H1 (cell line): ENCODE data around the gene CIZ1. TPM values are rescaled to one million over a fixed set of nuclear protein-coding genes. Genes with fewer than 3 reads are reported as not detected.

ENCODE experiments used
- CTCF ChIA-PET: fragments of 300-600 bp; sonication (Branson Sonifier 250); formaldehyde crosslinking; loops from one replicate; lab custom pipeline; 2021; ENCODE audit not compliant: partially characterized antibody; lab: Charles Lee
- POLR2A ChIA-PET: fragments of 300-600 bp; sonication (Branson Sonifier 250); formaldehyde crosslinking; loops from one replicate; lab custom pipeline; 2021; ENCODE audit warnings: inconsistent platforms; ENCODE audit not compliant: partially characterized antibody; lab: Charles Lee
- DNase-seq, 2 experiments: peaks; one replicate each; pipeline versions ENCODE4 v3.0.0 to v3.0.0-alpha.2; 2010 to 2022; ENCODE audit warnings: low spot score in 2 of 2, low read depth in 1 of 2, mixed read lengths in 1 of 2
- FAIRE-seq: peaks from 2 replicates; lab custom pipeline; 2011; peaks lifted over from hg19 to GRCh38; lab: Jason Lieb, UNC
- H2AFZ ChIP-seq: 2 replicates; pipeline ENCODE4 v1.8.1; 2012; ENCODE audit warnings: low read length, inconsistent platforms
- H2AK5ac ChIP-seq: 2 replicates; pipeline ENCODE4 v1.6.1; 2013; ENCODE audit warnings: low read depth, low read length
- H2BK120ac ChIP-seq: replicated peaks from 2 replicates; pipeline ENCODE3; 2013; ENCODE audit warnings: low read depth, low read length, inconsistent platforms
- H2BK12ac ChIP-seq: 2 replicates; pipeline ENCODE4 v1.6.1; 2013; ENCODE audit warnings: low read depth, low read length
- H2BK15ac ChIP-seq: 2 replicates; pipeline ENCODE4 v1.6.1; 2013; ENCODE audit warnings: low read length
- H2BK20ac ChIP-seq: 2 replicates; pipeline ENCODE4 v1.6.1; 2013; ENCODE audit warnings: low read length
- H2BK5ac ChIP-seq: 2 replicates; pipeline ENCODE4 v1.6.1; 2013; ENCODE audit warnings: low read depth, low read length
- H3K14ac ChIP-seq: 2 replicates; pipeline ENCODE4 v1.6.1; 2013; ENCODE audit warnings: inconsistent platforms; ENCODE audit not compliant: insufficient read length
- H3K18ac ChIP-seq: 2 replicates; pipeline ENCODE4 v1.6.1; 2013; ENCODE audit warnings: low read length; ENCODE audit errors: extremely low read depth
- H3K23ac ChIP-seq: 2 replicates; pipeline ENCODE4 v1.6.1; 2013; ENCODE audit warnings: inconsistent platforms; ENCODE audit not compliant: insufficient read length
- H3K23me2 ChIP-seq: 2 replicates; pipeline ENCODE4 v1.6.1; 2013; ENCODE audit warnings: low read depth, low read length
- H3K27ac ChIP-seq: 2 replicates; pipeline ENCODE4 v1.6.1; 2011; ENCODE audit warnings: low read depth, low read length, inconsistent platforms
- H3K27me3 ChIP-seq, 4 experiments: replicated peaks in 1 of 4; 1 replicate in 1 of 4; 2 replicates in 3 of 4; pipeline versions ENCODE4 v1.6.1 to v1.8.1; 2011 to 2013; ENCODE audit warnings: low read length in 3 of 4, mild to moderate bottlenecking in 3 of 4, inconsistent platforms in 2 of 4, mixed read lengths in 2 of 4, moderate library complexity in 1 of 4; ENCODE audit not compliant: control insufficient read depth in 3 of 4, insufficient read depth in 3 of 4; ENCODE audit errors: extremely low read depth in 1 of 4
- H3K36me3 ChIP-seq, 4 experiments: 2 replicates each; pipeline versions ENCODE4 v1.6.1 to v1.8.1; 2011 to 2013; ENCODE audit warnings: mild to moderate bottlenecking in 4 of 4, low read length in 3 of 4, moderate library complexity in 2 of 4, control low read depth in 1 of 4, inconsistent platforms in 1 of 4; ENCODE audit not compliant: insufficient read depth in 4 of 4, control insufficient read depth in 2 of 4
- H3K4ac ChIP-seq: replicated peaks from 2 replicates; pipeline ENCODE3; 2013; ENCODE audit warnings: low read length, low read depth, mixed read lengths, inconsistent platforms; ENCODE audit not compliant: insufficient read length
- H3K4me1 ChIP-seq, 4 experiments: replicated peaks in 1 of 4; 1 replicate in 1 of 4; 2 replicates in 3 of 4; pipeline versions ENCODE4 v1.6.1 to v1.8.1; 2011 to 2013; ENCODE audit warnings: low read length in 3 of 4, inconsistent platforms in 2 of 4, mixed read lengths in 1 of 4; ENCODE audit not compliant: insufficient read depth in 4 of 4, control insufficient read depth in 3 of 4
- H3K4me2 ChIP-seq, 2 experiments: 2 replicates each; pipeline versions ENCODE4 v1.6.1 to v1.8.1; 2011 to 2013; ENCODE audit warnings: low read depth in 2 of 2, low read length in 2 of 2, control low read depth in 1 of 2, inconsistent platforms in 1 of 2, mild to moderate bottlenecking in 1 of 2; ENCODE audit not compliant: insufficient read depth in 1 of 2
- H3K4me3 ChIP-seq, 4 experiments: fragments of 200-600, 300-600 bp in 1 of 4; sonication (generic), shearing (Covaris generic), sonication (Bioruptor Twin) in 1 of 4; 2 replicates each; pipeline versions ENCODE4 v1.5.1 to v1.8.1; 2011 to 2016; ENCODE audit warnings: low read length in 4 of 4, low read depth in 3 of 4, control low read depth in 2 of 4, inconsistent platforms in 2 of 4, mild to moderate bottlenecking in 2 of 4, mixed read lengths in 1 of 4, moderate library complexity in 1 of 4; ENCODE audit not compliant: insufficient read depth in 2 of 4; ENCODE audit errors: extremely low read depth in 1 of 4
- H3K56ac ChIP-seq: replicated peaks from 2 replicates; pipeline ENCODE3; 2013; ENCODE audit warnings: low read depth, mild to moderate bottlenecking, mixed read lengths, low read length, inconsistent platforms; ENCODE audit not compliant: insufficient read length
- H3K79me1 ChIP-seq: 2 replicates; pipeline ENCODE4 v1.6.1; 2013; ENCODE audit warnings: low read depth, low read length, control low read depth
- H3K79me2 ChIP-seq, 2 experiments: 2 replicates each; pipeline versions ENCODE4 v1.6.1 to v1.8.1; 2012 to 2013; ENCODE audit warnings: low read length in 2 of 2, mild to moderate bottlenecking in 2 of 2, inconsistent platforms in 1 of 2; ENCODE audit not compliant: insufficient read depth in 2 of 2, control insufficient read depth in 1 of 2
- H3K9ac ChIP-seq, 4 experiments: replicated peaks in 1 of 4; 1 replicate in 1 of 4; 2 replicates in 3 of 4; pipeline versions ENCODE4 v1.6.1 to v1.8.1; 2011 to 2013; ENCODE audit warnings: low read depth in 3 of 4, low read length in 3 of 4, control low read depth in 2 of 4, mild to moderate bottlenecking in 2 of 4, moderate library complexity in 2 of 4, inconsistent platforms in 1 of 4; ENCODE audit errors: extremely low read depth in 1 of 4
- H3K9me3 ChIP-seq, 2 experiments: 2 replicates each; pipeline versions ENCODE4 v1.6.1 to v1.8.1; 2012 to 2013; ENCODE audit warnings: mild to moderate bottlenecking in 2 of 2, moderate library complexity in 2 of 2, control low read depth in 1 of 2, inconsistent platforms in 1 of 2, low read depth in 1 of 2, low read length in 1 of 2, mixed read lengths in 1 of 2; ENCODE audit not compliant: insufficient read depth in 2 of 2
- H4K20me1 ChIP-seq, 2 experiments: replicated peaks in 1 of 2; 2 replicates each; pipeline versions ENCODE3 to v1.8.1; 2011 to 2013; ENCODE audit warnings: inconsistent platforms in 2 of 2, low read length in 2 of 2, mild to moderate bottlenecking in 1 of 2; ENCODE audit not compliant: insufficient read depth in 2 of 2, control insufficient read depth in 1 of 2
- H4K5ac ChIP-seq: 2 replicates; pipeline ENCODE4 v1.6.1; 2013; ENCODE audit warnings: low read length, low read depth, mixed read lengths, inconsistent platforms; ENCODE audit not compliant: insufficient read length
- H4K8ac ChIP-seq: 2 replicates; pipeline ENCODE4 v1.8.0; 2013; ENCODE audit warnings: mild to moderate bottlenecking, moderate library complexity, low read length, inconsistent platforms; ENCODE audit not compliant: insufficient read depth; ENCODE audit errors: extremely low read depth
- H4K91ac ChIP-seq: replicated peaks from 2 replicates; pipeline ENCODE3; 2013; ENCODE audit warnings: low read length, mixed read lengths, inconsistent platforms; ENCODE audit not compliant: insufficient read length
- CEBPB ChIP-seq: IDR thresholded peaks from 2 replicates; pipeline ENCODE4 v1.6.1; 2012; ENCODE audit warnings: low read depth, low read length
- CHD1 ChIP-seq: IDR thresholded peaks from 2 replicates; pipeline ENCODE4 v1.6.1; 2012; ENCODE audit warnings: low read depth, low read length, improper control_type of control experiment
- CHD2 ChIP-seq: IDR thresholded peaks from 2 replicates; pipeline ENCODE4 v1.6.1; 2012; ENCODE audit warnings: low read length, improper control_type of control experiment
- SAP30 ChIP-seq: fragments of 300-600 bp; sonication (generic); IDR thresholded peaks from 2 replicates; pipeline ENCODE4 v1.7.1; 2012; ENCODE audit warnings: low read length, moderate library complexity, mild to moderate bottlenecking, inconsistent platforms; ENCODE audit not compliant: insufficient read depth, insufficient replicate concordance
- TAF7 ChIP-seq: optimal IDR thresholded peaks from 2 replicates; pipeline ENCODE3; 2011; ENCODE audit warnings: low read depth, mild to moderate bottlenecking, inconsistent platforms, low read length, moderate library complexity, borderline replicate concordance
- ZNF274 ChIP-seq: IDR thresholded peaks from 2 replicates; pipeline ENCODE4 v1.7.0; 2012; ENCODE audit warnings: low read length, borderline replicate concordance; ENCODE audit errors: extremely low read depth
- WGBS, 2 experiments: shearing (Covaris generic) in 1 of 2; methylation state at CpG; one replicate each; pipeline versions ENCODE4 v1.1.6 to v1.1.7; 2013 to 2015; ENCODE audit warnings: low lambda C conversion rate in 2 of 2, mixed read lengths in 2 of 2, inconsistent platforms in 1 of 2, low coverage in 1 of 2, missing lambda C conversion rate in 1 of 2; ENCODE audit not compliant: insufficient replicate concordance in 2 of 2, insufficient coverage in 1 of 2, insufficient read length in 1 of 2; ENCODE audit errors: extremely low coverage in 1 of 2, missing lambda C conversion rate in 1 of 2; 5-methylcytosine and 5-hydroxymethylcytosine counted together
- polyA plus RNA-seq, 7 experiments: library from polyadenylated mRNA; depleted of rRNA in 3 of 7; stranded (reverse) in 5 of 7; unstranded in 2 of 7; fragments of >200 nt in 5 of 7; fragments of 200-250 nt in 2 of 7; gene quantifications; 1 replicate in 5 of 7; 2 replicates in 1 of 7; 4 replicates in 1 of 7; pipeline versions ENCODE4 v1.2.1 to v1.2.3, GENCODE V29; 2011 to 2013; ENCODE audit warnings: missing spikeins in 2 of 7, mixed read lengths in 2 of 7
- total RNA-seq: library from RNA; stranded (reverse); fragmentation: NEBNext Ultra II Directional; extraction: Animal tissue kit (Norgen Biotek cat#: 25700); gene quantifications from 2 replicates; pipeline ENCODE4 v1.2.1, GENCODE V29; 2021
- TF ChIP-seq, protein P1 (sequence below): IDR thresholded peaks from 2 replicates; pipeline ENCODE4 v1.6.1; 2012; ENCODE audit warnings: inconsistent platforms
- TF ChIP-seq, protein P2 (sequence below): IDR thresholded peaks from 2 replicates; pipeline ENCODE4 v1.6.1; 2012; ENCODE audit warnings: low read length, inconsistent platforms

CIZ1 gene
- total and polyA plus RNA-seq, 2 of the 8 experiments (the other 6 are each of a cell fraction or from before 2014, with no cell fraction given): 66.0 to 107 TPM

DNA sequence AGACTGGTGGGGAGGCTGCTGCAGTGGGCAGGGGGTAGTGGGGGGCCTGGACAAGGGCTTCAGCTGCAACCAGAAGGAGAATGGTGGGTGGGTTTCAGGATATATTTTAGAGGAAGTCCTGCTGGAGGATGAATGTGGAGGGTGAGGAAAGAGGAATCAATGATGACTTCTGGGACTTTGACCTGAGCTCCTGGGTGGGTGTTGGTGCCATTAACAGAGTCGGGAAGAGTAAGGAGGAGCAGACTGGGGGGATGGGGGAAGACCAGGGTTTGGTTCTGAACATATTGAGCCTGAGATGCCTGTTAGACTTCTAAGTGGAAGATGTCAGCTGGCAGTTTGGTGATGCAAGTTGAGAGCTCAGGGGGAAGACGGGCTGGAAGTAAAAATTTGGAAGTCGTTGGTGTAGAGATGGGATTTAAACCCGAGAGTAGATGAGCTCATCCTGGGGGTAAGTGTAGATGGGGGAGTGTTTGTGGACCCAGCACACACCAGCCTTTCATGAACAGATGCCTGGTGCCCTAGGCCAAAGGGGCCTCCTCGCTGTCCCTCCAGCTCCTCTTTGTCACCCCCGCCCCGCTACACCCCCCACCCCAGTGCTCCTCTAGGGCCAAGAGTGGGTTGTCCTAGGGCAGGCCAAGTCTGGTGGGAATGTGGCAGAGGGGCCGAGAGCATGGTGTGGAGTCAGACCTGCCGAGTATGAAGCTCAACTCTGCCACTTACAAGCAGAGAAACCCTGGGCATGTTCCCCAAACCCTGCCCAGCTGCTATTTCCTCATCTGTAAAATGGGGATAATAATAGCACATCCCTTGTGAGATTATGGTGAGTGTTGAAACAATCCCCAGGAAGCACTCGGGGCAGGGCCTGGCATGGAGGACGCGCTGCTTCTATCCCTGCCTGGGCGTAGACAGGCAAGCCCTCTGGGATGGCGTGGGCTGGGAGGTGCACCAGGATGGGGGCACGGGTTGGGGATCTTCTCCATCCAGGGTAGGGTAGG, 15.8 kb upstream of the CIZ1 start:
- Histone ChIP-seq H4K91ac (no peak overlapping the region), H2BK12ac (no peak overlapping the region), H2BK20ac (no peak overlapping the region), H3K4me1 (peaks cover 3 to 9% (median 7%) of the 10 kb centered on the region in 4 experiments; a peak in 6 of 7 replicates), H4K5ac (no peak overlapping the region), H2AFZ (no peak overlapping the region), H3K79me1 (no peaks in the 10 kb centered on the region; the same call in 1 of the 2 replicates), H3K36me3 (no peaks in the 10 kb centered on the region), H2BK5ac (no peak overlapping the region), H3K23me2 (peaks cover 6% of the 10 kb centered on the region; the same call in 1 of the 2 replicates), H4K20me1 (peaks cover 0 to 9% of the 10 kb centered on the region in 2 experiments), H3K4ac (no peak overlapping the region), H2BK120ac (no peak overlapping the region), H3K9ac (no peak overlapping the region), H3K27ac (no peak overlapping the region), H3K79me2 (peaks cover 0 to 3% of the 10 kb centered on the region in 2 experiments; a peak in 1 of 4 replicates), H4K8ac (no peak overlapping the region), H2BK15ac (no peak overlapping the region), H3K18ac (no peak overlapping the region), H3K9me3 (no peaks in the 10 kb centered on the region), H3K4me2 (no peak overlapping the region), H3K27me3 (no peaks in the 10 kb centered on the region), H2AK5ac (no peak overlapping the region), H3K23ac (no peak overlapping the region), H3K4me3 (no peak overlapping the region), H3K14ac (no peak overlapping the region), H3K56ac (no peak overlapping the region)
- ChIA-PET POLR2A (interaction anchor here (0.6 to 2.1 kb wide), 7 partner anchors 8 to 50 kb away, joined by 3 to 14 read pairs (median 5); no protein-coding TSS in a partner anchor), CTCF (interaction anchor here (1.1 to 2.3 kb wide), 5 partner anchors 10 to 81 kb away, joined by 3 to 14 read pairs (median 4); no protein-coding TSS in a partner anchor)
- 87% methylated on average over 15 of the region's 15 CpGs; no CpG with 5 or more reads in 1 of the 2 experiments for WGBS, 2 experiments
- DNase-seq (no peak), FAIRE-seq (no peak)
- TF ChIP-seq TAF7: no peak
- no peak for TF ChIP-seq SAP30
- no peak for TF ChIP-seq CEBPB
- TF ChIP-seq, protein P1, sequence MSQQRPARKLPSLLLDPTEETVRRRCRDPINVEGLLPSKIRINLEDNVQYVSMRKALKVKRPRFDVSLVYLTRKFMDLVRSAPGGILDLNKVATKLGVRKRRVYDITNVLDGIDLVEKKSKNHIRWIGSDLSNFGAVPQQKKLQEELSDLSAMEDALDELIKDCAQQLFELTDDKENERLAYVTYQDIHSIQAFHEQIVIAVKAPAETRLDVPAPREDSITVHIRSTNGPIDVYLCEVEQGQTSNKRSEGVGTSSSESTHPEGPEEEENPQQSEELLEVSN: no peak
- TF ChIP-seq ZNF274: no peak
- no peak for TF ChIP-seq CHD2
- no peak for TF ChIP-seq CHD1
- TF ChIP-seq, protein P2, sequence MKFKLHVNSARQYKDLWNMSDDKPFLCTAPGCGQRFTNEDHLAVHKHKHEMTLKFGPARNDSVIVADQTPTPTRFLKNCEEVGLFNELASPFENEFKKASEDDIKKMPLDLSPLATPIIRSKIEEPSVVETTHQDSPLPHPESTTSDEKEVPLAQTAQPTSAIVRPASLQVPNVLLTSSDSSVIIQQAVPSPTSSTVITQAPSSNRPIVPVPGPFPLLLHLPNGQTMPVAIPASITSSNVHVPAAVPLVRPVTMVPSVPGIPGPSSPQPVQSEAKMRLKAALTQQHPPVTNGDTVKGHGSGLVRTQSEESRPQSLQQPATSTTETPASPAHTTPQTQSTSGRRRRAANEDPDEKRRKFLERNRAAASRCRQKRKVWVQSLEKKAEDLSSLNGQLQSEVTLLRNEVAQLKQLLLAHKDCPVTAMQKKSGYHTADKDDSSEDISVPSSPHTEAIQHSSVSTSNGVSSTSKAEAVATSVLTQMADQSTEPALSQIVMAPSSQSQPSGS: no peak
